T1000 (cell line): ENCODE measurements around the gene MKRN2.
"Not testable (repeated sequence)": the region's sequence is repeated elsewhere in the genome, so short reads cannot be mapped to it uniquely, and the experiment has no call there.

Source experiments
- DNase-seq: peaks from one replicate; lab custom pipeline; 2025; ENCODE audit warnings: mixed read lengths; lab: John Stamatoyannopoulos, UW

MKRN2 gene

GRCh38 chr3:12630843-12631242 is 74.0 kb downstream of the MKRN2 start:
- not testable (repeated sequence) for DNase-seq

- DNase-seq: no peak
Measured at GRCh38 chr3:12632523-12632922, 75.6 kb downstream of the MKRN2 start.

GRCh38 chr3:12633108-12633507 is 76.2 kb downstream of the MKRN2 start:
- no peak for DNase-seq
